ENCODE data around the gene SNRNP25. TPM values are rescaled to one million over a fixed set of nuclear protein-coding genes. Genes with fewer than 3 reads are reported as not detected.

The SNRNP25 gene
- total RNA-seq, result 21.2 and 26.8 TPM in 2 replicates

GRCh38 chr16:53346-54236 lies at the start of gene SNRNP25, which contains the start of gene POLR3K:
Gene SNRNP25 (plus strand): TSS chr16:53828. CDS start chr16:54017, 189 bp downstream.
Gene POLR3K (minus strand): TSS chr16:53608. CDS start chr16:53586, 22 bp downstream.

GRCh38 chr16:72561-73548 lies 19.2 kb downstream of the SNRNP25 start, which contains the start of gene RHBDF1:
Gene RHBDF1 (minus strand): TSS chr16:72631. CDS start chr16:65015, 7,616 bp downstream.

GRCh38 chr16:77807-78443 lies 24.3 kb downstream of the SNRNP25 start, which contains the start of gene MPG:
Gene MPG (plus strand): TSS chr16:78225. CDS start chr16:78310, 85 bp downstream.

Other genes with a start within 250 kb of the SNRNP25 start
- 3.9 and 6.9 TPM in 2 replicates for gene POLR3K, start 220 bp upstream of the SNRNP25 start, total RNA-seq
- 112 and 122 TPM in 2 replicates for gene RHBDF1, start 18.8 kb downstream of the SNRNP25 start, total RNA-seq
- 196 and 229 TPM in 2 replicates for gene MPG, start 24.4 kb downstream of the SNRNP25 start, total RNA-seq
- gene NPRL3, start 84.8 kb downstream of the SNRNP25 start, total RNA-seq, result 7.1 and 9.0 TPM in 2 replicates
- not detected in 2 replicates for gene HBZ, start 98.8 kb downstream of the SNRNP25 start, total RNA-seq
- not detected in 2 replicates for gene HBM, start 112.2 kb downstream of the SNRNP25 start, total RNA-seq
- not detected in 2 replicates for gene HBA2, start 119.0 kb downstream of the SNRNP25 start, total RNA-seq
- gene HBA1, start 122.9 kb downstream of the SNRNP25 start, total RNA-seq, result not detected in 2 replicates
- not detected in 2 replicates for gene HBQ1, start 126.6 kb downstream of the SNRNP25 start, total RNA-seq
- gene LUC7L, start 175.6 kb downstream of the SNRNP25 start, total RNA-seq, result 31.3 and 31.8 TPM in 2 replicates
- gene FAM234A, start 181.0 kb downstream of the SNRNP25 start, total RNA-seq, result 49.4 and 63.2 TPM in 2 replicates
- 2.7 and 5.0 TPM in 2 replicates for gene RGS11, start 222.1 kb downstream of the SNRNP25 start, total RNA-seq
- gene ARHGDIG, start 226.8 kb downstream of the SNRNP25 start, total RNA-seq, result 0.37 and 0.66 TPM in 2 replicates
- gene PDIA2, start 229.3 kb downstream of the SNRNP25 start, total RNA-seq, result 0.79 and 0.93 TPM in 2 replicates

All from aortic smooth muscle cell (primary cell).